Effector CD8-positive, alpha-beta T cell (primary cell): Measurements from ENCODE around the gene MEGF11.

Source experiments
- DNase-seq: peaks from one replicate; lab custom pipeline; 2025; lab: John Stamatoyannopoulos, UW

MEGF11 gene

DNA sequence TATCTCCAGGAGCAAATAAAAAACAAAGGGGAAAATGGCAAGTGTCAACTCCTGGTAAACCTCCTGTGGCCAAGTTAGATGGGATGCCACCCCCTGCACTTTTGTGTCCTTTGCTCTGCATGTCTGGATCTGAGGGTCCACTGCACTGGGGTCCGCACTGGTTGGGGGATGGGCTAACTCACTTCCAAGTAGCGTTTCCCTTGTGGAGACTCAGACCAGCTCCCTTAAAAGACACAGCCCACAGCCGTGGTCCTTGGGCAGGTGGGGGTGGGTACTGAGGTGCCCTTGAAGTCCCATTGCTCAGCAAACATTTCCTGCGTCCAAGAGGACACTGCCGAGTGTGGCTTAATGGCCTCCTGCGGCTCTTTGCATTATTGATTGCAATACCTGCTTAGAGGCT lies 188.2 kb downstream of the MEGF11 start:
- no peak for DNase-seq

DNA sequence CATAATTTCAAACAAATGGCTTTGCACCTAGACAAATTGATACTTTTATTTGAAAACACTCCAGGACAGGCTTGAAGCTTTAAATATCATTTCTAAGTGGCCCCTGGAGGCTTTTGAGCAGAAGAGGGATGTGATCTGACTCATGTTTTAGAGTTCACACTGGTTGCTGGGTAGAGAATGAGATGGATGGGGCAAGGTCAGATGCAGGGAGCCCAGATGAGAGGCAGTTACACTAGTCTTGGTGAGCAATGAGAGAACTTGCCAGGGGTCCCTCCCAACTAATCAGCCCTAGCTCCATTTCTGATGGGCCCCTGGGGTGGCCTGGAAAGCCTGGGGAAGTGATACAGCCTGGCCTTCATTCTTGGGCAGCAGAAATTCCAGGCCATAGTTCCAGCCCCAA lies 190.4 kb downstream of the MEGF11 start:
- no peak for DNase-seq

DNA sequence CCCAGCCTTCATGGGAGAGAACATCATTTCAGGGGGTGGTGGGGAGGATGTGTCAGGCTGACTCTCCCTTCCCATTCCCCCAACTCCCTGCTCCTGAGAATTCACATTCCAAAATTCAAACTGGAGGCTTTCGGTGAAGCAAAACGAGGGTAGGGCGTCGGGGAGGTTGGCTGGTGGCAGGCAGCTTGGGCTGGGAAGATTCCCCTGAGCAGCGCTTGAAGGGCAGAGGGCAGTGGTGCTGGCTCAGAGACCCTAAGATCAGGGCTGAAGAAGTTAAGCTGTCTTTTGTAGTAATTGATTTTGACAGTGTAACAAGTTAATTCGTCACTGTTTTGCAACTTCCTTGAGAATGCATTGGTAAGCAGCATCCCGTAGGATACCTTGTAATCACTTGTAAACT lies 196.5 kb downstream of the MEGF11 start:
- DNase-seq, result no peak

DNA sequence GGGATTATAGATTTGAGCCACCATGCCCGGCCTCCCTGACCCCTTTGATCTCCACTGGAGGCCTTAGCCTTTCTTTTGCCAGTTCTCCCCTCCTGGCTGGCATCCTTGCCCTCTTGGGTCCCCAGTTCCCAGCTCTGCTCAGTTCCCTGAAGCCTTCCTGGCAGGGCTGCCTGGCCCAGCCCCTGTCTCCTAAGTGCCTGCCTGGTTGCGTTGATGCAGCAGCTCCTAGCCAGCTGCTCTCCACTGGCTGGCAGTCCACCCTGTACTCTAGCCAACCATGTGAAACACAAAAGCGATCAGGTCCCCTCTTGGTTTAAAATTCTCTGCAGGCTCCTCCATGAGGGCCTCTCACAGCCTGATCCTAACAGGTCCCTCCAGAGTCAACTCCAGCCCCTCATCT lies 199.6 kb downstream of the MEGF11 start:
- DNase-seq, result no peak

DNA sequence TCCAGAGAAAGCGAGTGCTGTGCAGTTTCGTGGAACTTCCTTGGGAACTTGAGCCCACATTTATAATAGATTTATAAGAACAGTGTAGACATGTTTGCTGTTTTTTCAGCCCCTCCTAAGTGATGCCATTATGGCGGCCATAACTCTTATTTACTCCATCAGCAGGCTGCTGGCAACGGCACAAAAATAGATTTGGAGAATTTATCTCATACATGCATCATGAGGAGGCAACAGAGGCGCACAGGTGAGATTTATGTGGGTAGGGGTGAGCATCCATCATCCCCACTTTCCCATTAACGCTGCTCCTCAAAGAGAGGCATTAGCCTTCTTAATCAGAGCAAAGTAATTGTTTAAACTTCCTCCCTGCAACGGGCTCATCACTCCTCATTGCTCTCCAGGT lies 201.7 kb downstream of the MEGF11 start:
- DNase-seq, result no peak

DNA sequence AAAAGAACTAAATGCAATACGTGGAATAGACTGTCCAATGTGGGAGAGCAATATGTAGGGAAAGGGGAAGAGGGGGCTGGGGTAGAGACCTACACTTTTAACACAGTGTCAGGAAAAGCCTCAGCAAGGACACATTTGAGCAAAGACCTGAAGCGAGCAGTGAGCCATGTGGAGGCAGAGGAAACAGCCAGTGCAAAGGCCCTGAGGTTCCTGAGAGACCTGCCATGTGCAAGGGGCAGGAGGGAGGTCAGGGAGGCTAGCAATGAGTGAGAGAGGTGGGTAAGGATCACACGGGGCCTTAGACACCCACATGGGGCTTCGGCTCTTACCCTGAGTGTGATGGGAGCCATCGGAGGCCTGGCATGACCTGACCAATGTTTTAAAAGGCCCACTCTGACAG lies 203.3 kb downstream of the MEGF11 start:
- no peak for DNase-seq

DNA sequence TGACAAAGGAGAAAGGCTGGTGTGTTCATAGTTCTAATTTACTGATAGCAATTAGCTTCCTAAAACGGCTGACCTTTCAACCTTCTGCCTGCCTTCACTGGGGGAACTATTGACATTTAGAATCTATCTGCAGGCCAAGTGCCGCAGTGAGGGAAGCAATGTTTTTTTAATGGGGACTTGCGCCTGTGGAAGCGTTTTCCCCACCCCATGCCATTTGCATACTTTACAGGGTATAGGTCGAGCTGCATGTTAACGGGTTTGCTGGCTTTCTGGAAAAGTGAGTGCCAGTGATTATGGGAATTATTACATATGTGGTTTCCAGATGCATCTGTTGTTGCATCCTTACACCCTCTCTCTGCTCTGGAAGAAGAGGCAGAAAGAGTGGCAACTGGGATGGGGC lies 204.2 kb downstream of the MEGF11 start:
- no peak for DNase-seq

DNA sequence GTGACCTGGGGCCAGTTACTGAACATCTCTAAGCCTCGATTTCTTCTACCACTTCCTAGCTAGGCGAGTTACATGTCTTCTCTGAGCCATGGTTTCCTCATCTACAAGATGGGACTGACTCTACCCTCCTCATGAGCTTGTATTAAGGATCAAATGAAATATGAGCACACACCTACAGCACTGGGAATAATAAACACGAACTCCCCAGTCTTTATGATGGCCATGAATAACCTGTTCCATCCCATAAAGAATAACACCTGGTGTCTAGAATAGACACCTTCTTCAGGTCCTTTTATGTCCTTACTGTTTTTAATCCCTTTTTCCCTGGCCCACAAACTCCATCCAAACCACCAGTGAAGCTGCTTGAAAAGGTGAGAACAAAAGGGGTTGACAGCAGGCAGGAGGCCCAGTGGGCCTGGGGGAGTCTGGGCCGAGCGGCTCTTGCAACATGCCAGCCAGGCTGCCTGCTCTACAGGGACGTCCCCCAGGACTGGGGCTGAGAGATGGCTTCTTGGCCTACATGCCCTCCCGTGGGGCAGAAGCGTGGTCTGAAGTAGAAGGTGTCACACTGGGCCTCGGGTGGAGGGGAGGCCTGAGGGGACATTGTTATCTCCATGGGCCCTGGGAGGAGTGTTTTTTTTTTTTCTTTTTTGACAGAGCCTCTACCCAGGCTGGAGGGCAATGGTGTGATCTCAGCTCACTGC lies 206.1 kb downstream of the MEGF11 start:
- DNase-seq, result no peak

DNA sequence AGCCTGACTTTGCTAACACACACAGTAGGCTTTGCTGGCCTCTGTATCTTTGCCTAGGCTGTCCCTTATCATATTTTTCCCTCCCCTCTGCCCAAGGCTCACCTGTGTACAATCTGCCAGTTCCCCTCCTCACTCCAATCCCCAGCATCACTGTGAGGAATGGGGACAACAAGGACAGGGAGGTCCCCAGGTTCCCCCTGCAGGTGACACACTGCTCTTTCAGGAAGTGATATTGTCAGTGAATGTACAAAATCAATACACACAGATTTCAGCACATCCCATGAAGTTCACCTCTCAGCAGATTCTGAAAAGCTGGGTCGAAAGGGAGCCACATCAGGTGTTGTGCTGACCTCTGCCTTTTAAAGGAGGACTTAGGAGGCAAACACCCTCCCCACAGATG lies 206.8 kb downstream of the MEGF11 start:
- DNase-seq, result no peak

DNA sequence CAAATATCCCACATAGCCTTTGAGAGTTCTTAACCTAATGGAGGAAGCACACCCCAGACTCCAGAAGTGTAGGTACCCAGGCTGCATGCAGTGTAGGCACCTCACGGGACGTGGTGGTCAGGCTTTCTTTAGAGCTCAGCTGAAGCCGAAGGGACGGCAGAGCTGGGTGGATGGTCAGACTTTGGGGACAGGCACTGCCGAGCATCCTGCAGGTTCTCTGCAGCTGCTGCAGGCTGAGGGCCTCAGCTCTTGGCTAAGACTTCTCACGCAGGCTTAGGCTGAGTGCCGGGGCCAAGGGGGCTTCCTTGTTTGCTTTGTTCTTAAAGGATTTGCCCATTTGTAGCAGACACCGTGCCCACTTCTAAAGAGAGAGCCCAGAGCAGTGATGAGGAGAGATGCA lies 207.2 kb downstream of the MEGF11 start:
- no peak for DNase-seq

DNA sequence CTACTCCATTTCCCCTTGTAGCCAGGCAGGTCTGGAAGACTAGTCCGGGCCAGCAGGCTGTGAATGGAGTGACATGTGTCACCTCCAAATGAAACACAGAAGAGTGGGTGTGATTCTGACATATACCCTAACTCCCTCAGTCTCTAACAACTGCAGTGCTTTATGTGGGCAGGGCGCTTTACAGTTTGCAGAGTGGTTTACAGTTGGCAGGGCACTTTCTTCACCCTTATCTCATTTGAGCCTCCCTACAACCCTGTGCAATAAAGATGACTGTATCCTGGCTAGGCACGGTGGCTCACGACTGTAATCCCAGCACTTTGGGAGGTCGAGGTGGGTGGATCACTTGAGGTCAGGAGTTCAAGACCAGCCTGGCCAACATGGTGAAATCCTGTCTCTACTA lies 208.0 kb downstream of the MEGF11 start:
- DNase-seq, result no peak

DNA sequence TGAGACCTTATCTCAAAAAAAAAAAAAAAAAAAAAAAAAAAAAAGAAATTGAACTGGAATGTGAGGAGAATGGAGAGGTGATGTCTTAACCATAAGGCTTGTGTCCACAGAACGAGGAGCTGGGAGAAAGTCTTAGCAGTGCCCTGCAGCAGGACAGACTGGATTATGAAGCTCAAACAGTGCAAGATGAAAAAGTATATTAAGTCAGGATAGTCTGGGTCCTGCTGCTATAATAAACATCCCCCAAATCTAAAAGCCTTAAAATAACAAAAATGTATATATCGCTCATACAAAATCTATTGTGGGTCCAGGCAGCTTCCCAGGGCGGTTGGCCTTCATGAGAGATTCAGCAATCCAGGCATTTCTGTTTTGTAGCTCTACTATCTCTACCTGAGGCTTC lies 208.7 kb downstream of the MEGF11 start:
- DNase-seq, result no peak

DNA sequence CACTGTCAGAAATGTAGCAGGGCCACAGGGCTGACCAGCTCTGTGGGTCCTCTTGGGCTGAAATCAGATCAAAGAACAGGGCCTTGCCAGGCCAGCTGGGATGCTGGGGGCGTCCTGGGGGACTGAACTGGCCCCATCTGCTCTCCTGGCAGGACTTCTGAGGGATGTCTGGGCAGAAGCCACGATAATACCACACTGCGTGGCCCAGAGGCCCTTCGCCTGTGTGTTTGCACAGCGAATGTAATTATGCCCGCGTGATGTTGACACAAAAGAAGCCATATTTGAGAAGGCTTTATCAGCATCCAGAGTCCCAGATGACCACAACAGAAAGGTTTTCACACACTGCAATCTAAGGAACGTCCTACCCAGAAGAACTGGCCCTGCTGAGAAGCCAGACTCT lies 210.3 kb downstream of the MEGF11 start:
- no peak for DNase-seq

DNA sequence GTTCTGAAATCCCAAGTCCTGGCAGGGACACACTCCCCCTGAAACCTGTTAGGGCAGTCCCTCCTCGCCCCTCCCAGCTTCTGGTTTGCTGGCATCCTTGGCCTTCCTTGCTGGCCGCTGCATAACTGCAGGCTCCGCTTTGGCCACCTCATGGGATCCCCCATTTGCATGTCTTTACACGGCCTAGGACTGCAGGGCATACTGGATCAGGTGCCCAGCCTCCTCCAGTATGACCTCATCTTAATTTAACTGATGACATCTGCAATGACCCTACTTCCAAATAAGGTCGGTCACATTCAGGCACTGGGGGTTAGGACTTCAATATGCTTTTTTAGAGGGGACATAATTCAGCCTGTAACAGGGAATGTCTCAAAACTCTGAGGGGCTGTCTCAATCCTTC lies 210.9 kb downstream of the MEGF11 start:
- DNase-seq, result no peak

DNA sequence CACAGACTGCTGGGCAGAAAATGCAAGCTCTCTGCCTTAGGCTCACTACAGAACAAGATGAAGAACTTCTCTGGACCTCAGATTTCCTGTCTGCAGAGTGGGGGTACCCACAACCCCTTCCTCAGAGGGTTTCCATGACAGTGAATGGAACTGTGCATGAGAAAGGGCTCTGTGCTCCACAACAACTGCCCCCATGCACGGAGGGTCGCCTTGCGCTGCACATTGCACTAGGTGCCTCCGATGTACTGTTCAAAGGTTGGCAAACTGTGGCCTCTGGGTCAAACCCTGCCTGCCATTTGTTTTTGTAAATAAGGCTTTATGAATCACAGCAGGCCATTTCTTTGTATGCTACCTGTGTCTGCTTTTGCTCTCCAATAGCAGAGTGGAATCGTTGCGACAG lies 212.3 kb downstream of the MEGF11 start:
- no peak for DNase-seq

DNA sequence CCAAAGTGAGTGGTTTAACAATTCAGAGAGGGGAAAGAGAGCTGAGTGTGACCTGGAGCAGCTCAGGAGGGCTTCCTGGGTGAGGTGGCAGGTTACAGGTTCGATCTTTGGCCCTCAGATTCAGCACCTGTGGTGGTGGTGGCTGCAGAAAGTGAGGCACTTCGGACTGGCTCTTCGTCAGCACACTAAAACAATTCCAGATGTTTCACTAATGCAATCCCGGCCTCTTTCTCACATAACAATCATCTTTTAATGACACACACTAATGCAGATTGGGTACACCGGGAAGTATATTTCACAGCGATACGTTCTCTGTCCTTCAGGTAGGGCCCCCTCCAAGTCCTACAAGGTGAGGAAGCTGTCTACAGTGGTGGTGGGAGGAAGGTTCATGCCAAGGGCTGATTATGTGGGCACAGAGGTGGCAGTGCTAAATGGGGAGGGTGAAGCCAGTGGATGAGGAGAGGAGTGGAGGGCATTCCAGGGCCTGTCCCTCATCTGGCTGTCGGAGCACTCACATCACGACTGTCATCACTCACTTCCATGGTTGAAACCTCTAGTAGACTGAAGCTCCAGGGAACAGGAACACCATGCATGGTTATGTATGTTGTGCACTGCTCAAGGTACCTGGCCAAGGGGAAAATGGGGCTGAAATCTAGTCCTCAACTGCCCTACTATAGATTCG lies 213.2 kb downstream of the MEGF11 start:
- no peak for DNase-seq

DNA sequence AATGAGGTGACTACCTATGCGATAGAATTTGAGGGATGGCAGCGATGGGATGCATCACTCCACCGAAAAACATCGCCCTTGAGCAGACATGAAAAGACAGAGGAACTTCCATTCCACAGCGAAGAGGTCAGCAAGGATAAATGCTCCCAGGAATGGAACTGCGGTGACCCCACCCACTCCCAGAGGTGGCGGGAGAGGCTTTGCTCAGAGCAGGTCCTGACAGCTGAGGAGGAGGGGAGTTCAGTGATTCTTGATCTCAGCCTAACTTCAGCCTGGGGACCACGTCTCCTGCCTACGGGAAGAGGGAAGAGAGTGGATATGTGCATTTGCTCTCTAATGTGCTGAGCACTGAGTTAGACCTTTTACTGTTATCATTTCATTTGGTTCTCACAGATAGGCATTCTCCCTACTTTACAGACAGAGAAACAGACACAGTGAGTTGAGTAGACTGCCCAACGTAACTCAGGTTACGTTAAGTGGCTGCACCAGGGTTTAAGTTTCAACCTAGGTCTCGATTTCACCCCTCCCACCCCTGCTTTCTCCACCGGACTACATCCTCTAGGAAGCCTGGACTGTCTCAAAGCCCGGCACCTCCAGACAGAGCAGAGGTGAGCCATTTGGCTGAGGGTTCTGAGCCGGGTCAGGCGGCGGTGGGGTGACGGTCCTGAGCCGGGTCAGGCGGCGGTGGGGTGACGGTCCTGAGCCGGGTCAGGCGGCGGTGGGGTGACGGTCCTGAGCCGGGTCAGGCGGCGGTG lies 214.3 kb downstream of the MEGF11 start:
- DNase-seq, result no peak

DNA sequence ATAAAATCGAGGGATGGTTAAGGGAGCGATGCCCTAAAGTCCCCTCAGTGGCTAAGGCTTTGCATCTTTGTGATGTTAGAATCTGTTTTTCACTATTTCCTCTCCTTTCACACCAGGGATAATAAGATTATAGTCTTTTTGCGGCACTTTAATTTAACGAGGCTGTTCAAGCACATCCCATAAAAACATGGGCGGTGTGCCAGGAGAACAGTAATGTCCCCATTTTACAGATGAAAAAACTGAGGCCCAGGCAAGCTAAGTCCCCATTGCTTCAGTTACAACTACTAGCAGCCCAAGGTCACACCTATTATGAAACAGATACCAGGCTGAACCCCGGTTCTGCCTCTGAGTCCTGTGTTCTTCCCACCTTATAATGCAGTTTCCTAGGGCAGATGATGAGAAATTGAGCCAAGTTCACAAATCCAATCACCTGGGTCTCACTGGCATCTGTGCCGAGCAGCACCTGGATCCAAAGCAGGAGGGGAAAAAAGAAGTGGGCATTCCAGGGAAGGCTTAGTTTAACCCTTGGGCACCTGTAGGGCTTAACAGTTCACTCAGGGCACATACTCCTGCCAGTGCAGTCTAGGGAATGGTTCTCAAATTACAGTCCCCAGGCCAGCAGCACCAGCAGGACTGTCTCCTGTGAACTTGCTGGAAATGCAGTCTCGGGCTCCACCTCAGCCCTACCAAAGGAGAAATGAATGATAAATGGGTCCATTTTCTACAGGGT lies 215.0 kb downstream of the MEGF11 start:
- DNase-seq, result no peak

DNA sequence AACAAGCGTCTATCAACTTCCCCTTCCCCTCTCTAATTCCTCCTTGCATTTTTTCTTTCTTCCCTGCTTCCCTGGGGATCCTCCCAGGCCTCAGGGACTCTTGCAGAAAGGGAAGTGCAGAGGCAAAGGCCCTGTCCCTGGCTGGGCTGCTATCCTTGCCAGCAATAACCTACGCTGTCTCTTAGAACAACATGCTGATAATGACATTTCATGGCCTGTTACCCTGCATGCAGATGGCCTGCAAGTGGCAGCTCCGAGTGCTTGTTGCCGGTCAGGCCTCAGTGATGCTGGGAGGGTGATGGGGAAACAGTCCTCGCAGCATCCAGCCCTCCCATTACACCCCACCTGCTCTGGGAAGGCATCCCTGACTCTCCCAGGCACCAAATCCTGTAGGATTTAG lies 216.7 kb downstream of the MEGF11 start:
- no peak for DNase-seq

DNA sequence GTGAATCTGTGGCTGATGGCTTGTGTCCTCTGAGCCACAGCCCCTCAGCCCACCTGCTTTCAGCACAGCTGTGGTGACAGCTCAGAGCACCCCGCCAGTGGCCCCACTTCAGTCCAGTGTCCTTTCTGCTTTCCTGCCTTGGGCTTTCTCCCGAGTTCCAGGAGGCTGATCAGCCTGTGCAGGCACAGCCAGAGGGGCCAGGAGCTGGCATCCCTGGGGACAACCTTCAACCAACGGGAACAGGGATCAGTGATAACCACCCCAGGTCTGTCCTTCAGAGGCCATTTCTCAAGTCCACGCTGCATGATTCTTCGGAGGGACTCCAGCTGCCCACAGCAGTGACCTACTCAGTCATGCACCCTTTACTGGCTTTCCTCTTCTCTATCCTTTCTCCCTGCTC lies 217.6 kb downstream of the MEGF11 start:
- no peak for DNase-seq

DNA sequence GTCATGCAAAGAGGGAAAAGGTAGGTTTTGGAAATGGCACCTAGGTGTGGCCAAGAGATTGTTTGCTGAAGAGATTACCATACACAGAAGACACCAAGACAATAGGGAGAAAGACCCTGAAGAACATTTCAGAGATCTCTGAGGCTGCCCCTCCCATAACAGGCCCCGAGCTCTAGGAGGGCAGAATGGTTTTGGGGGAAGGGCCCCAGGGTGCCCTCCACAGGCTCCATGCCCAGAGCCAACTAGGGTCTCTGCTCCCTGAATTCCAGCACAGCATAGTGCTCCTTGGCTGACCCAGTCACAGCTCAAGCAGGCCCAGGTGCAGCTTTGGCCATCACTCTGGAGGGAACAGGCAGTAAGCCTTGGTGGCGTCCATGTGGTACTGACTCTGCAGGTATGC lies 220.4 kb downstream of the MEGF11 start:
- DNase-seq, result no peak

DNA sequence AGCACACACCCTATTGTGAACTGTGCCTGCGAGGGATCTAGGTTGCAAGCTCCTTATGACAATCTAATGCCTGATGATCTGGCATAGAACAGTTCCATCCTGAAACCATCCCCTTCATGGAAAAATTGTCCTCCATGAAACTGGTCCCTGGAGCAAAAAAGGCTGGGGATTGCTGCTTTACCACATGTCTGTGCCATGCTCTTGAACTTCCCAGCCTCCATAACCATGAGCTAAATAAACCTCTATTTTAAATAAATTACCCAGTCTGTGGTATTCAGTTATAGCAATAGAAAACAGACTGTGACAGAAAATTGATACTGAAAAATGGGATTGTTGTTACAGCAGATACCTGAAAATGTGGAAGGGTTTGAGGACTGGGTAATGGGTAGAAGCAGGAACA lies 221.5 kb downstream of the MEGF11 start:
- no peak for DNase-seq

DNA sequence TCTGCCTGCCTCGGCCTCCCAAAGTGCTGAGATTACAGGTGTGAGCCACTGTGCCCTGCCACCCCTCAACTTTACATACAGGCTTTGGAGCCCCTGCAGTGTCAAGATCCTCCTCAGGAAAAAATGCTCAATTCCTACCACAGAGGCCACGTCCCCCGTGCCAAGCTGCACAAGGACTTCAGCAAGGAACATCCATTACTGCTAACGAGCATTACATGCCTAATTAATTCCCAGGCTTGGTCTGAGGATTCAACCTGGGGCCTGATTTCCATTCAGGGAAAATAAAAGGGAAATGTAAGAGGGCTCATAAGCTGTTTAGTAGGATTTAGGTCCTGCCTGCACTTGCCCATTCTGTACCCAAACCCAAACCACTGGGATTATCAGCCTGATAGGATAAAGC lies 222.9 kb downstream of the MEGF11 start:
- DNase-seq, result no peak
